Measurements from ENCODE around the gene OR2T2.
"Not testable (repeated sequence)": the region's sequence is repeated elsewhere in the genome, so short reads cannot be mapped to it uniquely, and the experiment has no call there.

Gene OR2T2

GRCh38 chr1:248449821-248450465 lies 4.5 kb downstream of the OR2T2 start:
- DNase-seq (ENCODE audit: low read depth in 1 of 2, low spot score in 1 of 2): not testable (repeated sequence)

GRCh38 chr1:248450466-248451145 lies 5.2 kb downstream of the OR2T2 start:
- not testable (repeated sequence) for DNase-seq (ENCODE audit: low read depth in 1 of 2, low spot score in 1 of 2)

DNA sequence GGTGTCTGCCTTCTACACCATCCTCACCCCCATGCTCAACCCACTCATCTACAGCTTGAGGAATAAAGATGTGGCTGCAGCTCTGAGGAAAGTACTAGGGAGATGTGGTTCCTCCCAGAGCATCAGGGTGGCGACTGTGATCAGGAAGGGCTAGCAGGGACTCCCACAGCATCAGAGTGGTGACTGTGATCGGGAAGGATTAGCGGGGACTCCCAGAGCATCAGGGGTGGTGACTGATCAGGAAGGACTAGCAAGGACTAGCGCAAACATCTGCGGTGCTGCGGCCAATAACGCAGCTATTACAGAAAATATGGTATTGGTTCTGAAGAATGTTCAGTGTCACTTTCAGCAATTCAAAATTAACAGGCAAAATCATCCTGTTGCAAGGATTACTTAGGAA lies 8.2 kb downstream of the OR2T2 start:
- not testable (repeated sequence) for DNase-seq (ENCODE audit: low read depth in 1 of 2, low spot score in 1 of 2)

DNA sequence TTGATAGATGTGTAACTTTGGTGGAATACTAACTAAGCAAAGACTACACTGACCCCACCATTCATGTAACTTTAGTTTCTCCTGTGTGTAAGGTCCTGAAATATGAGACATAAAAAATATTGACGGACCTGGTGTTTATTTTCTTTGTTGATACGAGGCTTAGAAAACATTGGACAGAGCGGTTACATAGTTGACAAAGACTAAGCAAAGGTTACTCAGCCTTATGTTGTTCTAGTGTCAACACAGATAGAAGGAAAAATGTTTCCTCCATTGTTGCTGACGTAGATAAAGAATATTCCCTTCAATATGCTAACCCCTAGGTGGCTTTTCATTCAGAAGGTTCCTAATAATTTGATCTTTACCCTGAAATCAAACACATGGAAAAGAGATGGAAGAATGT lies 9.6 kb downstream of the OR2T2 start:
- DNase-seq (ENCODE audit: low read depth in 1 of 2, low spot score in 1 of 2): not testable (repeated sequence)

DNA sequence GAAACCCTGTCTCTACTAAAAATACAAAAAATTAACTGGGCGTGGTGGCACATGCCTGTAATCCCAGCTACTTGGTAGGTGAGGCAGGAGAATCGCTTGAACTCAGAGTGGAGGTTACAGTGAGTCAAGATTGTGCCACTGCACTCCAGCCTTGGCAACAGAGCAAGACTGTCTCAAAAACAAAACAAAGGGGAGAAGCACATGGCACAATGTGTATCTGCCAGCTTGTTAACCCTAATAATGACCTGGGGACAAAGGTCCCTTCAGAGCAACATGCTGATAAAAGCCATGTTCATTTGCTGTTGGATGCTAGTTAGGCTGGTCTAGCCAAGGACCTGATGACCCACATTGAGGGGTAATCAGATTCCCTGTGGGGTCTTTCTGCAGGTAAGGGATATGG lies 11.2 kb downstream of the OR2T2 start:
- DNase-seq (ENCODE audit: low read depth in 1 of 2, low spot score in 1 of 2): not testable (repeated sequence)

DNA sequence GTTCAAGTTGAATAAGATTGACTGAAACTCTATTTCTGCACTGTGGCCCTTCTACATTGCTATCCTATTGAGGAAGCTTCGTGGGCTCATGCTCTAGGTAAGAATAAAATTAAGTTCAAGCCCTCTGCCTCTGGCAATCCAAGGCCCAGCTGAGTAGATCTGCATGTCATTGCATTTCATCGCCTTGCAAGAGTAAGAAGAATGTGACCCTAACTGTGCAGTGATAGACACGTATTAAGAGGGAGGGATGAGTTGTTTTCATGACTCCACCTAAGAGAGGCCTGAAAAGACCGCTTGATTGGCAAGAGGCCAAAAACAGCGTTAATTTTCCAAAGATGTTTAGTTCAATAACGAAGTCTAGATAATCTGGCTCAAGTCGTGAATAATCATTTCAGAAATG lies 13.7 kb downstream of the OR2T2 start:
- DNase-seq (ENCODE audit: low read depth in 1 of 2, low spot score in 1 of 2): not testable (repeated sequence)

GRCh38 chr1:248471154-248471553 lies 25.7 kb downstream of the OR2T2 start:
- DNase-seq (ENCODE audit: low read depth in 1 of 2, low spot score in 1 of 2): no peak

- DNase-seq (ENCODE audit: low read depth in 1 of 2, low spot score in 1 of 2): not testable (repeated sequence)
Observed at GRCh38 chr1:248472111-248472510, 26.7 kb downstream of the OR2T2 start.

DNA sequence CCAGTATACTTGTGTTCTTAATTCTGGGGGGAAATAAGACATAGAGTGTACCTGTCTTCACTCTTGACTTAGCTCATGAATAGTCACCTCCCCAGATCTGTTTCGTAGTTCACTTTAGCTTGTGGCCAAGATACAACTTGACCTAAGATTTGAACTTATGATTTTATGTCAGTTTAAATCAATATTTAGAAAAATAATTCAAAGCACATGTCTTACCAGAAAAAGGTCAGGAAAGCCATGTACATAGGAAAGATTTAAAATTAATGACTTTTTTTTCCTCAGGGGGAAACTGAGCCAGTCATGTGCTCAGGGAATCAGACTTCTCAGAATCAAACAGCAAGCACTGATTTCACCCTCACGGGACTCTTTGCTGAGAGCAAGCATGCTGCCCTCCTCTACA lies 27.6 kb downstream of the OR2T2 start, which contains the start of gene OR2T3:
TSS of gene OR2T3 (plus strand) at position 301 of the 400 bp plus-strand sequence. CDS start at position 301, 0 bp downstream.
- DNase-seq (ENCODE audit: low read depth in 1 of 2, low spot score in 1 of 2): not testable (repeated sequence)

- DNase-seq (ENCODE audit: low read depth in 1 of 2, low spot score in 1 of 2): not testable (repeated sequence)
Observed at GRCh38 chr1:248475660-248476059, 30.2 kb downstream of the OR2T2 start.

- not testable (repeated sequence) for DNase-seq (ENCODE audit: low read depth in 1 of 2, low spot score in 1 of 2)
Observed at GRCh38 chr1:248481686-248482579, 36.5 kb downstream of the OR2T2 start.

GRCh38 chr1:248488289-248488688 lies 42.9 kb downstream of the OR2T2 start, which contains the start of gene OR2T5:
OR2T5 (plus strand) TSS chr1:248488589; CDS start chr1:248488589, 0 bp downstream.
- not testable (repeated sequence) for DNase-seq (ENCODE audit: low read depth in 1 of 2, low spot score in 1 of 2)

DNA sequence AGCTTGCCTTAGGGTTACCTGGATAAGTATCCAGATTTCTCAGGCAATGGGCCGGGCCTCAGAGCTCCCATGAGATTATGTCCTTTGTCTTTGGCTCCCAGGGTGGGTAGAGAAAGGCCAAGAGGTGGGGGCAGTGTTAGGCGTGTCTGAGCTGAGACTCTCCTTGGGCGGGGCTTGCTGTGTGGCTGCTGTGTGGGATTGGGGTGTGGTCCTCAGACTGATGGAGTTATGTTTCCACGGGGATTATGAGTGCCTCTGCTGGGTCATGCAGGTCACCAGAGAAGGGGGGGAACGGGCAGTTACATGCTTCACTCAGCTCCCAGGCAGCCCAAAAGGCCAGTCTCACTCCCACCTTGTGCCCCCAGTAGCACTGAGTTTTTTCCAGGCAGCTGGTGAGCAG lies 51.2 kb downstream of the OR2T2 start:
- not testable (repeated sequence) for DNase-seq (ENCODE audit: low read depth in 1 of 2, low spot score in 1 of 2)

DNA sequence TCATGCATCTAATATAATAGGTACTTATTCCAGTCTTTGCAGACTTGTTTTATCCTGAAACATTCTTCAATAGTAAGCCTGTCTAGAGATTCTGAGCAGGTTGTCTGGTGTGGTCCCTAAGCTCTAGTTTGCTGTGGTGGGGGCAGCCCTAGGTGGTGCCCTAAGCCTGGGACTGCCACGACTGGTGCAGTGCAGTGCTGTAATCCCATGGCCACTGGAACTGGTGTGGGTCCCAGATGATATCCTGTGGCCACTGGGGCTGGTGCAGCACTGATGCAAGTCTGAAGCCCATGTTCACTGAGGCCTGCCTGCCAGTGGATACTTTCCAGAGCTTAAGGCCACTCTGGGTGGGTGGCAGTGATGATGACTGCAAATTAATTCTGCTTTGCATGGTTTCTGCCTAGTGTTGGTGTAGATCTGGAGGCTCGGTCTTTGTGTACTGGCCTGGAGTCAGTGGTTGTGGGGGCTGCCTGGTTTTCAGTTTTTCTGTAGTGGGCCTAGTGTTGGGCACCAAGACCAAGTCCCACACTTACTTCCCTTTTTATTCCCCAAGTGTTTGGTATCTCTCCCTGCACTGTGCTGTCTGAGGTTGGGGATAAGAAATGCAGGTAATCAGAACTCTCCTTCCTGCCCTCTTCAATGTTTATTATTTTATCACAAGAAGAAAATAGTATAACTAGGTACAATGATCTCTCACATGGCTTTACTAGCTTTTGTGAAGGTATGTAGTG lies 55.0 kb downstream of the OR2T2 start:
- not testable (repeated sequence) for DNase-seq (ENCODE audit: low read depth in 1 of 2, low spot score in 1 of 2)
